H9 (cell line): ENCODE measurements around the gene LYSMD3. TPM values are rescaled to one million over a fixed set of nuclear protein-coding genes. Genes with fewer than 3 reads are reported as not detected.

Source experiments
- DNase-seq: peaks from one replicate; pipeline ENCODE4 v3.0.0-alpha.2; 2017
- H2AFZ ChIP-seq: one replicate; pipeline ENCODE4 v1.6.1; 2013; ENCODE audit warnings: mild to moderate bottlenecking, low read length, control low read depth, moderate library complexity
- H2AK5ac ChIP-seq: 2 replicates; pipeline ENCODE4 v1.6.1; 2013; ENCODE audit warnings: low read length, control low read depth, mixed read lengths; ENCODE audit not compliant: insufficient read length
- H2BK120ac ChIP-seq: one replicate; pipeline ENCODE4 v1.6.1; 2013; ENCODE audit warnings: low read depth, mild to moderate bottlenecking, low read length, control low read depth, inconsistent platforms; ENCODE audit not compliant: poor library complexity, severe bottlenecking
- H2BK12ac ChIP-seq: 2 replicates; pipeline ENCODE4 v1.6.1; 2013; ENCODE audit warnings: low read length, control low read depth, mixed read lengths, low read depth; ENCODE audit not compliant: insufficient read length
- H2BK15ac ChIP-seq: 2 replicates; pipeline ENCODE4 v1.6.1; 2013; ENCODE audit warnings: low read depth, low read length, control low read depth
- H2BK20ac ChIP-seq: one replicate; pipeline ENCODE4 v1.6.1; 2013; ENCODE audit warnings: low read depth, mild to moderate bottlenecking, low read length, control low read depth, inconsistent platforms; ENCODE audit not compliant: poor library complexity, severe bottlenecking
- H2BK5ac ChIP-seq: 2 replicates; pipeline ENCODE4 v1.6.1; 2013; ENCODE audit warnings: low read length, control low read depth, mixed read lengths; ENCODE audit not compliant: insufficient read length
- H3K14ac ChIP-seq: 2 replicates; pipeline ENCODE4 v1.6.1; 2013; ENCODE audit warnings: low read length, control low read depth; ENCODE audit not compliant: insufficient read depth
- H3K18ac ChIP-seq: 2 replicates; pipeline ENCODE4 v1.6.1; 2013; ENCODE audit warnings: low read depth, mild to moderate bottlenecking, mixed read lengths, low read length, control low read depth; ENCODE audit not compliant: insufficient read length
- H3K23ac ChIP-seq: 2 replicates; pipeline ENCODE4 v1.6.1; 2013; ENCODE audit warnings: low read length, control low read depth, mixed read lengths, low read depth; ENCODE audit not compliant: insufficient read length
- H3K23me2 ChIP-seq: 2 replicates; pipeline ENCODE4 v1.6.1; 2013; ENCODE audit warnings: low read depth, mild to moderate bottlenecking, mixed read lengths, low read length, control low read depth; ENCODE audit not compliant: insufficient read length, poor library complexity, severe bottlenecking
- H3K27ac ChIP-seq: 2 replicates; pipeline ENCODE4 v1.5.1; 2013; ENCODE audit warnings: low read length, control low read depth, mixed read lengths, low read depth; ENCODE audit not compliant: insufficient read length
- H3K27me3 ChIP-seq: 2 replicates; pipeline ENCODE4 v1.6.1; 2013; ENCODE audit warnings: low read length, control low read depth, inconsistent platforms; ENCODE audit not compliant: insufficient read depth
- H3K4ac ChIP-seq: 2 replicates; pipeline ENCODE4 v1.6.1; 2013; ENCODE audit warnings: low read depth, mild to moderate bottlenecking, control low read depth, inconsistent platforms, low read length, moderate library complexity
- H3K4me1 ChIP-seq: 2 replicates; pipeline ENCODE4 v1.6.1; 2013; ENCODE audit warnings: low read length, control low read depth, inconsistent platforms; ENCODE audit not compliant: insufficient read depth
- H3K4me2 ChIP-seq: 2 replicates; pipeline ENCODE4 v1.6.1; 2013; ENCODE audit warnings: low read length, control low read depth, mixed read lengths; ENCODE audit not compliant: insufficient read length, insufficient read depth
- H3K56ac ChIP-seq: 2 replicates; pipeline ENCODE4 v1.6.1; 2013; ENCODE audit warnings: low read depth, mild to moderate bottlenecking, mixed read lengths, low read length, control low read depth; ENCODE audit not compliant: insufficient read length
- H3K79me1 ChIP-seq: 2 replicates; pipeline ENCODE4 v1.6.1; 2013; ENCODE audit warnings: low read depth, mild to moderate bottlenecking, moderate library complexity, low read length, control low read depth, inconsistent platforms; ENCODE audit not compliant: insufficient read depth, poor library complexity, severe bottlenecking
- H3K79me2 ChIP-seq: 2 replicates; pipeline ENCODE4 v1.6.1; 2013; ENCODE audit warnings: low read length, control low read depth, inconsistent platforms; ENCODE audit not compliant: insufficient read depth
- H3K9ac ChIP-seq: 2 replicates; pipeline ENCODE4 v1.6.1; 2013; ENCODE audit warnings: low read length, control low read depth, mixed read lengths; ENCODE audit not compliant: insufficient read length; ENCODE audit errors: extremely low read depth
- H3K9me3 ChIP-seq: one replicate; pipeline ENCODE4 v1.6.1; 2013; ENCODE audit warnings: low read depth, low read length, inconsistent platforms; ENCODE audit not compliant: control insufficient read depth
- H3T11ph ChIP-seq: one replicate; pipeline ENCODE4 v1.6.1; 2013; ENCODE audit warnings: mild to moderate bottlenecking, low read length, control low read depth, inconsistent platforms
- H4K20me1 ChIP-seq: one replicate; pipeline ENCODE4 v1.6.1; 2013; ENCODE audit not compliant: control insufficient read depth, insufficient read length, insufficient read depth
- H4K5ac ChIP-seq: 2 replicates; pipeline ENCODE4 v1.6.1; 2013; ENCODE audit warnings: low read depth, mild to moderate bottlenecking, mixed read lengths, low read length, control low read depth; ENCODE audit not compliant: insufficient read length
- H4K8ac ChIP-seq: replicated peaks from 2 replicates; pipeline ENCODE4 v1.6.1; 2013; ENCODE audit warnings: low read length, control low read depth, mixed read lengths, low read depth; ENCODE audit not compliant: insufficient read length
- H4K91ac ChIP-seq: 2 replicates; pipeline ENCODE4 v1.6.1; 2013; ENCODE audit warnings: low read depth, mild to moderate bottlenecking, moderate library complexity, mixed read lengths, low read length, control low read depth; ENCODE audit not compliant: insufficient read length
- H3K27ac Mint-ChIP-seq, 3 experiments: 2 replicates in 2 of 3; 3 replicates in 1 of 3; pipeline ENCODE4 v1.8.0; 2020 to 2021; ENCODE audit warnings: mixed read lengths in 3 of 3, mild to moderate bottlenecking in 1 of 3, moderate library complexity in 1 of 3
- H3K27me3 Mint-ChIP-seq: 2 replicates; pipeline ENCODE4 v1.8.0; 2021; ENCODE audit warnings: low read depth, mild to moderate bottlenecking, moderate library complexity, mixed read lengths
- H3K36me3 Mint-ChIP-seq, 3 experiments: 2 replicates in 2 of 3; 3 replicates in 1 of 3; pipeline ENCODE4 v1.8.0; 2020 to 2021; ENCODE audit warnings: low read depth in 3 of 3, mixed read lengths in 3 of 3; ENCODE audit not compliant: insufficient read depth in 1 of 3
- H3K4me1 Mint-ChIP-seq, 2 experiments: 2 replicates each; pipeline ENCODE4 v1.8.0; 2020; ENCODE audit warnings: mixed read lengths in 2 of 2
- H3K4me3 Mint-ChIP-seq, 2 experiments: 2 replicates in 1 of 2; 3 replicates in 1 of 2; pipeline ENCODE4 v1.8.0; 2020 to 2021; ENCODE audit warnings: mild to moderate bottlenecking in 2 of 2, mixed read lengths in 2 of 2, moderate library complexity in 1 of 2
- H3K9me3 Mint-ChIP-seq, 2 experiments: 2 replicates in 1 of 2; 3 replicates in 1 of 2; pipeline ENCODE4 v1.8.0; 2020; ENCODE audit warnings: mild to moderate bottlenecking in 2 of 2, mixed read lengths in 2 of 2, moderate library complexity in 1 of 2
- CTCF ChIP-seq: fragments of 200-600 bp; sonication (generic); conservative IDR thresholded peaks from 3 replicates; pipeline ENCODE4 v1.8.0; 2021; ENCODE audit warnings: antibody characterized with exemption, mild to moderate bottlenecking
- total RNA-seq: library from RNA; stranded (reverse); gene quantifications from 2 replicates; pipeline ENCODE4 v1.2.1, GENCODE V29; 2021

Gene LYSMD3
- total RNA-seq, 1 experiment from 2014 or later, result 14.0 TPM

GRCh38 chr5:90506221-90506620 is 23.2 kb downstream of the LYSMD3 start:
- Mint-ChIP-seq H3K27ac (no peak overlapping the region), H3K36me3 (peaks cover 26 to 57% (median 33%) of the 10 kb centered on the region in 3 experiments; a peak in 6 of 7 replicates), H3K4me1 (no peaks in the 10 kb centered on the region), H3K27me3 (no peaks in the 10 kb centered on the region), H3K4me3 (no peak overlapping the region), H3K9me3 (no peaks in the 10 kb centered on the region)
- Histone ChIP-seq H2BK15ac (no peak overlapping the region), H2BK20ac (no peak overlapping the region), H3K56ac (no peak overlapping the region), H3K23me2 (no peaks in the 10 kb centered on the region), H4K8ac (no peak overlapping the region), H2AFZ (no peak overlapping the region), H3K23ac (no peak overlapping the region), H3K9ac (no peak overlapping the region), H4K5ac (no peak overlapping the region), H2AK5ac (no peak overlapping the region), H3K9me3 (no peaks in the 10 kb centered on the region), H3K18ac (no peak overlapping the region), H3K79me2 (no peaks in the 10 kb centered on the region), H4K91ac (no peak overlapping the region), H2BK120ac (no peak overlapping the region), H3K27me3 (no peaks in the 10 kb centered on the region), H3K4me1 (no peaks in the 10 kb centered on the region), H3K4me2 (no peak overlapping the region), H2BK5ac (no peak overlapping the region), H3K4ac (no peak overlapping the region), H2BK12ac (no peak overlapping the region), H3K79me1 (peaks cover 3% of the 10 kb centered on the region), H3K27ac (no peak overlapping the region), H4K20me1 (no peaks in the 10 kb centered on the region), H3K14ac (no peak overlapping the region), H3T11ph (no peak overlapping the region)
- no peak for DNase-seq
- no peak for TF ChIP-seq CTCF
